Lower leg skin (tissue), 4 donors: ENCODE data around the gene NKD1. TPM values are rescaled to one million over a fixed set of nuclear protein-coding genes. Genes with fewer than 3 reads are reported as not detected.

Source experiments
- DNase-seq, 2 donors: peaks; one replicate each; pipeline ENCODE4 v3.0.0-alpha.2; 2019; ENCODE audit warnings: low spot score in 2 of 2
- H3K4me3 ChIP-seq: fragments of 200-600 bp; sonication (generic); 2 replicates; pipeline ENCODE4 v1.5.1; 2017; ENCODE audit warnings: mild to moderate bottlenecking, low read depth; ENCODE audit not compliant: poor library complexity, severe bottlenecking
- CTCF ChIP-seq, 3 donors: fragments of 450-650 bp; IDR thresholded peaks; one replicate each; pipeline ENCODE4 v1.5.1; 2016; ENCODE audit warnings: antibody characterized with exemption in 3 of 3, mild to moderate bottlenecking in 3 of 3, moderate library complexity in 2 of 3
- POLR2A ChIP-seq, 2 donors: fragments of 450-650 bp; IDR thresholded peaks; one replicate each; pipeline ENCODE4 v1.6.1; 2016 to 2017; ENCODE audit warnings: antibody characterized with exemption in 2 of 2, mild to moderate bottlenecking in 1 of 2, moderate library complexity in 1 of 2
- WGBS, 2 donors: methylation state at CpG; one replicate each; pipeline ENCODE4 v1.1.5; 2018; 5-methylcytosine and 5-hydroxymethylcytosine counted together
- intact Hi-C: fragments of 100-400 bp; cut with DNase I; formaldehyde crosslinking; loops from one replicate; pipeline ENCODE4 v1.15.0; 2023; ENCODE audit warnings: low total_unique reads
- total RNA-seq, 4 donors: library from RNA; depleted of rRNA; stranded (reverse); fragments of >200 nt; gene quantifications; one replicate each; pipeline ENCODE4 v1.1.0, GENCODE V29; 2016

NKD1 gene
- total RNA-seq, 4 donors from 2014 or later = 5.1 to 15.2 (median 7.2) TPM

GRCh38 chr16:50607970-50608557 is 59.9 kb downstream of the NKD1 start:
- intact Hi-C loops = no loop called here
- no peak overlapping the region for H3K4me3 ChIP-seq
- no peak for DNase-seq
- TF ChIP-seq POLR2A (IDR thresholded peaks at IDR 0.05) (no peak), CTCF (IDR thresholded peaks at IDR 0.05) (no peak)
- WGBS, 2 donors = 93% methylated on average over 14 of the region's 14 CpGs

- TF ChIP-seq CTCF (IDR thresholded peaks at IDR 0.05) = no peak
- TF ChIP-seq POLR2A (IDR thresholded peaks at IDR 0.05) = no peak
- intact Hi-C loops = no loop called here
- no peak for DNase-seq
- H3K4me3 ChIP-seq = no peak overlapping the region
- WGBS, 2 donors = 89 to 92% methylated on average over 7 of the region's 7 CpGs
Measured at GRCh38 chr16:50609049-50609448, 60.9 kb downstream of the NKD1 start.

GRCh38 chr16:50609471-50609870 is 61.3 kb downstream of the NKD1 start:
- WGBS, 2 donors = 79 to 93% methylated on average over 5 of the region's 5 CpGs
- no peak overlapping the region for H3K4me3 ChIP-seq
- intact Hi-C loops = no loop called here
- no peak for DNase-seq
- TF ChIP-seq CTCF (IDR thresholded peaks at IDR 0.05) = no peak
- no peak for TF ChIP-seq POLR2A (IDR thresholded peaks at IDR 0.05)

- intact Hi-C loops = no loop called here
- no peak for TF ChIP-seq POLR2A (IDR thresholded peaks at IDR 0.05)
- TF ChIP-seq CTCF (IDR thresholded peaks at IDR 0.05) = no peak
- DNase-seq = no peak
- 85 to 87% methylated on average over 21 of the region's 21 CpGs for WGBS, 2 donors
- no peak overlapping the region for H3K4me3 ChIP-seq
Measured at GRCh38 chr16:50610331-50611262, 62.4 kb downstream of the NKD1 start.

- 89 to 92% methylated on average over 9 of the region's 9 CpGs for WGBS, 2 donors
- TF ChIP-seq CTCF (IDR thresholded peaks at IDR 0.05) (no peak), POLR2A (IDR thresholded peaks at IDR 0.05) (no peak)
- intact Hi-C loops = no loop called here
- no peak for DNase-seq
- no peak overlapping the region for H3K4me3 ChIP-seq
Measured at GRCh38 chr16:50611332-50611934, 63.2 kb downstream of the NKD1 start.
